A549 (cell line): ENCODE data around the gene PRRT3.
A peak's percentile ranks its signal among the peaks of the same experiment; 100 is the strongest.

ENCODE experiments used
- BHLHE40 ChIP-seq: IDR thresholded peaks from 2 replicates; pipeline ENCODE4 v1.6.1; 2012; ENCODE audit warnings: low read depth, low read length, inconsistent platforms
- CTCF ChIP-seq: fragments of >200 bp; sonication (Bioruptor Twin); formaldehyde crosslinking; IDR thresholded peaks from 3 replicates; pipeline ENCODE4 v1.5.1; 2016
- EP300 ChIP-seq, 2 experiments: fragments of >200 bp; sonication (Bioruptor Twin); formaldehyde crosslinking; IDR thresholded peaks; 2 replicates in 1 of 2; 3 replicates in 1 of 2; pipeline ENCODE4 v1.6.1; 2016 to 2017
- ESRRA ChIP-seq: fragments of 150-350 bp; IDR thresholded peaks from 2 replicates; pipeline ENCODE4 v1.6.1; 2014; ENCODE audit warnings: mild to moderate bottlenecking, low read length, borderline replicate concordance
- HOXA7 ChIP-seq: fragments of 250-450 bp; sonication (Bioruptor Pico); IDR thresholded peaks from 2 replicates; pipeline ENCODE4 v1.5.0; 2020; ENCODE audit warnings: mild to moderate bottlenecking, moderate library complexity
- MAFK ChIP-seq: fragments of 450-650 bp; IDR thresholded peaks from 2 replicates; pipeline ENCODE4 v1.6.1; 2014; ENCODE audit not compliant: partially characterized antibody
- MAX ChIP-seq: IDR thresholded peaks from 2 replicates; pipeline ENCODE4 v1.6.1; 2012
- TP53 ChIP-seq: fragments of 250-450 bp; sonication (Bioruptor Pico); IDR thresholded peaks from 2 replicates; pipeline ENCODE4 v1.5.0; 2021; ENCODE audit warnings: mild to moderate bottlenecking, moderate library complexity
- ZNF302 ChIP-seq: fragments of 250-450 bp; sonication (Bioruptor Pico); IDR thresholded peaks from 2 replicates; pipeline ENCODE4 v1.9.0; 2021; ENCODE audit warnings: inconsistent platforms, mild to moderate bottlenecking, moderate library complexity

- TF ChIP-seq MAFK (no peak), ESRRA (no peak), EP300 (IDR thresholded peaks at IDR 0.05) (no peak), MAX (0 out of 2 replicates have a peak, but pooled peaks have one; percentile 19), CTCF (peak; percentile 28; the same call in 2 of the 3 replicates), ZNF302 (CRISPR knock-in tag) (no peak), BHLHE40 (no peak), HOXA7 (CRISPR knock-in tag) (no peak), TP53 (CRISPR knock-in tag) (no peak)
Measured at GRCh38 chr3:9957214-9957613, 5.0 kb upstream of the PRRT3 start.
